Neuron (in vitro differentiated cells): Measurements from ENCODE around the gene SPRED1.
"Not testable (repeated sequence)": the region's sequence is repeated elsewhere in the genome, so short reads cannot be mapped to it uniquely, and the experiment has no call there.

Experiments used
- H2AFZ ChIP-seq: one replicate; pipeline ENCODE4 v1.6.1; 2013; ENCODE audit warnings: low read depth, mild to moderate bottlenecking, inconsistent platforms, low read length, moderate library complexity
- H3K27me3 ChIP-seq: one replicate; pipeline ENCODE4 v1.6.1; 2013; ENCODE audit warnings: low read length; ENCODE audit not compliant: insufficient read depth
- H3K36me3 ChIP-seq: one replicate; pipeline ENCODE4 v1.6.1; 2013; ENCODE audit warnings: low read length; ENCODE audit not compliant: insufficient read depth
- H3K4me1 ChIP-seq: one replicate; pipeline ENCODE4 v1.6.1; 2013; ENCODE audit warnings: low read length; ENCODE audit not compliant: insufficient read depth
- H3K4me3 ChIP-seq: 2 replicates; pipeline ENCODE4 v1.5.1; 2013; ENCODE audit warnings: mild to moderate bottlenecking, low read length, moderate library complexity
- H3K9me3 ChIP-seq: one replicate; pipeline ENCODE4 v1.6.1; 2013; ENCODE audit warnings: low read length

SPRED1 gene

DNA sequence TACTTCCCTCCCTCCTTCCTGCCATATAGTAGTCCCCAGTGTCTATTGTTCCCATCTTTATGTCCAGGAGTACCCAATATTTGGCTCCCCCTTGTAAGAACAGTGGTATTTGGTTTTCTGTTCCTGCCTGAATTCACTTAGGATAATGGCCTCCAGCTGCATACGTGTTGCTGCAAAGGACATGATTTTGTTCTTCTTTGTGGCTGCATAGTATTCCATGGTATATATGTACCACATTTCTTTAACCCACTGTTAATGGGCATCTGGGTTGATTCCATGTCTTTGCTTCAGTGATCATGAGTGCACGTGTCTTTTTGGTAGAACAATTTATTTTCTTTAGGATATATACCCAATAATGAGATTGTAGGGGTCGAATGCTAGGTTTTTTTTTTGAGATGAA lies 19.3 kb downstream of the SPRED1 start:
- Histone ChIP-seq H3K9me3 (no peaks in the 10 kb centered on the region), H2AFZ (no peak overlapping the region), H3K27me3 (no peaks in the 10 kb centered on the region), H3K36me3 (peaks cover 4% of the 10 kb centered on the region), H3K4me3 (no peak overlapping the region), H3K4me1 (no peaks in the 10 kb centered on the region)

GRCh38 chr15:38272431-38272830 lies 19.8 kb downstream of the SPRED1 start:
- H3K4me1 ChIP-seq, H3K9me3 ChIP-seq, H3K36me3 ChIP-seq, H3K27me3 ChIP-seq, H3K4me3 ChIP-seq, H2AFZ ChIP-seq: not testable (repeated sequence)

DNA sequence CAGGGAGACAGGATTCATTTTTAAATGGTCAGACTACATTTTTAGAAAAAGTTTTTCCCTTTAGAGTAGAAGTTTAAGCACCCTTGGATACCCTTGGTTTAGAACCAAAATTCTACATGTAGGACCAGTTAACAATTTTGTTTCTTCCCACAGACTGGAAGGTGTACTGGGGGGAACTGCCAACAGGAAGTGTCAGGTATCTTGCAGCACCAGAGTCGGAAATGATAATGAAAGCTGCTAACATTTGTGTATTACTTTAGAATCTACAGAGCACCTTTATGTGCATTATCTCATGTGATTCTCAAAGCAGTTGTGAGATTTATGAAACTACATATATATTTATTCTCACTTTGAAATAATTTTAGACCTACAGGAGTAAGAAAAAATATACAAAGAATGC lies 21.5 kb downstream of the SPRED1 start:
- no peak overlapping the region for H3K4me3 ChIP-seq
- H3K4me1 ChIP-seq: no peaks in the 10 kb centered on the region
- no peaks in the 10 kb centered on the region for H3K9me3 ChIP-seq
- H3K36me3 ChIP-seq: peaks cover 3% of the 10 kb centered on the region
- H2AFZ ChIP-seq: no peak overlapping the region
- H3K27me3 ChIP-seq: no peaks in the 10 kb centered on the region

DNA sequence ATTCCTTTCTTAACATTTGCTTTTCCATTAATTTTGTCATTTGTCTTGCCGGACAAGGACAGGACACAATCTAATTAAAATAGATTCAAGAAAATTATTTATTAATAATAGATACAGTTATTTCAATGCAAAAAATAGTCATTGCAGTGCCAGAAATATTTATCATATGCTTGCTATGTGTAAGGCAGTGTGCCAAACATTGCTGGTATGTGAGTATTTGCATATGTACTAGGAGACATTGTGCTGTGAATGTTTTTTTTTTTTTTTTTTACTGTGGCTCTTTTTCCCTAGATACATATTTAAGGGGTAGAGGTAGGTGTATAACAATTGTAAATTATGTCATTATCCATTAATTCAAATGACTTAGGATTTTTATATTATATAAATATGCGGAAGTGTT lies 23.3 kb downstream of the SPRED1 start:
- H3K36me3 ChIP-seq: no peaks in the 10 kb centered on the region

GRCh38 chr15:38277281-38277680 lies 24.6 kb downstream of the SPRED1 start:
- not testable (repeated sequence) for H2AFZ ChIP-seq, H3K9me3 ChIP-seq, H3K27me3 ChIP-seq, H3K4me1 ChIP-seq, H3K4me3 ChIP-seq, H3K36me3 ChIP-seq

More for the DNA sequence above, 23.3 kb downstream of the SPRED1 start:
- Histone ChIP-seq H3K9me3 (no peaks in the 10 kb centered on the region), H3K4me1 (no peaks in the 10 kb centered on the region), H3K4me3 (no peak overlapping the region), H2AFZ (no peak overlapping the region), H3K27me3 (no peaks in the 10 kb centered on the region)

DNA sequence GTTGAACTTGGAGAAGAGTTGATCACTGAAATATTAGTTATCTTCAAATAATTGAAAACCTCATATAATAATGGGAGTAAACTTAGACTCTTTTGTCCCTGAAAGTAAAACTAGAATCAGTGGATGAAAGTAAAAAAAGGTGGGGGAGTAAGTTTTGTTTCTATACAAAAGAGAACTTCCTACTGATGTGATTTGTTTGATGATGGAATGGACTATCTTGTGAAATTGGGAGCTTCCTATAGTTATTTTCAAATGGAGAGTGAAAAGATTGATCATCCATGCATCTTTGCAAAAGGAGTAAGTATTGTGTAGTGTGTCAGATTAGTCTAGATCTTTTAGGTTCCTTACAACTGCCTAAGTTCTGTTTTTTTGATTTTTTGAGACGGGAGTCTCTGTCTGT lies 28.4 kb downstream of the SPRED1 start:
- Histone ChIP-seq H2AFZ (no peak overlapping the region), H3K36me3 (no peaks in the 10 kb centered on the region), H3K4me3 (no peak overlapping the region)

GRCh38 chr15:38283010-38283409 lies 30.4 kb downstream of the SPRED1 start:
- Histone ChIP-seq H3K4me3 (no peak overlapping the region), H2AFZ (no peak overlapping the region), H3K27me3 (no peaks in the 10 kb centered on the region), H3K9me3 (no peaks in the 10 kb centered on the region), H3K4me1 (no peaks in the 10 kb centered on the region), H3K36me3 (no peaks in the 10 kb centered on the region)

More for the DNA sequence above, 28.4 kb downstream of the SPRED1 start:
- Histone ChIP-seq H3K9me3 (no peaks in the 10 kb centered on the region), H3K4me1 (no peaks in the 10 kb centered on the region), H3K27me3 (no peaks in the 10 kb centered on the region)

DNA sequence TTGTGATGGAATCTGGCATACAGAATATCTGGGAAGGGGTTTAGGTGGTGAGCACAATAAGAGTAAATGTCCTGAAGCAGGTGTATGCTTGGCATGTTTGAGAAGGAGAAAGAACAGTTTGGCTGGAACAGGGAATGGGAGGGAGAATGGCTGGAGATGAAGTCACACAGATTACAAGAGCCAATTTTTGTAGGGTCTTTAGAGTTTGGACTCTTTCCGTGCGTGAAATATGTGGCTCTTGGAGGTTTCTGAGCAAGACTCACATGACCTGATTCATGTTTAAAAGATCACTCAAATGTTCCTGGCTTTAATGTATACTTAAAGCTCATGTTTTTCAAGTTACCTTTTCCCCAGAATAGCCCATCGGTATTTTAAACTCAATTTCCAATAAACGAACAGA lies 32.8 kb downstream of the SPRED1 start:
- H3K4me1 ChIP-seq: no peaks in the 10 kb centered on the region
- no peak overlapping the region for H2AFZ ChIP-seq
- no peaks in the 10 kb centered on the region for H3K27me3 ChIP-seq
- H3K9me3 ChIP-seq: peaks cover 7% of the 10 kb centered on the region
- no peak overlapping the region for H3K4me3 ChIP-seq
- no peaks in the 10 kb centered on the region for H3K36me3 ChIP-seq

DNA sequence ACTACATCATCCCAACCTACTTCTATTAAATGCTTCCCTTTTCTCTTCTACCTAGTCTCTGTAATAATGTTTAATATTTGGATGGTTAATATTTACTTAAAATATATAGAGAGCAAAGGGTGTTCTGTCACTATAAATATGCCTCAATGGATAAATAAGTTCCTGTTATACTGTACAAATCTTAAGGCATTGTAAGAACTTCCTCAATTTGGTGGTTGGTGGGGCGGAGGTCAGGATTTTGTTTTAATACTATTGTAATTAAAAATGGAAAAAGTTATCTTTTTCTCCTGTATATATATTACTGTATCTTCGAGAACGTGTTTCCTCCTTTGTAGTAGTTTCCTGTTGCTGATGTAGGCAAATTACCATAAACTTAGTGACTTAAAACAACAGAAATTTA lies 41.5 kb downstream of the SPRED1 start:
- no peaks in the 10 kb centered on the region for H3K4me1 ChIP-seq
- H3K36me3 ChIP-seq: peaks cover 5% of the 10 kb centered on the region
- H3K4me3 ChIP-seq: no peak overlapping the region
- no peak overlapping the region for H2AFZ ChIP-seq
- H3K27me3 ChIP-seq: no peaks in the 10 kb centered on the region
- peaks cover 14% of the 10 kb centered on the region for H3K9me3 ChIP-seq

DNA sequence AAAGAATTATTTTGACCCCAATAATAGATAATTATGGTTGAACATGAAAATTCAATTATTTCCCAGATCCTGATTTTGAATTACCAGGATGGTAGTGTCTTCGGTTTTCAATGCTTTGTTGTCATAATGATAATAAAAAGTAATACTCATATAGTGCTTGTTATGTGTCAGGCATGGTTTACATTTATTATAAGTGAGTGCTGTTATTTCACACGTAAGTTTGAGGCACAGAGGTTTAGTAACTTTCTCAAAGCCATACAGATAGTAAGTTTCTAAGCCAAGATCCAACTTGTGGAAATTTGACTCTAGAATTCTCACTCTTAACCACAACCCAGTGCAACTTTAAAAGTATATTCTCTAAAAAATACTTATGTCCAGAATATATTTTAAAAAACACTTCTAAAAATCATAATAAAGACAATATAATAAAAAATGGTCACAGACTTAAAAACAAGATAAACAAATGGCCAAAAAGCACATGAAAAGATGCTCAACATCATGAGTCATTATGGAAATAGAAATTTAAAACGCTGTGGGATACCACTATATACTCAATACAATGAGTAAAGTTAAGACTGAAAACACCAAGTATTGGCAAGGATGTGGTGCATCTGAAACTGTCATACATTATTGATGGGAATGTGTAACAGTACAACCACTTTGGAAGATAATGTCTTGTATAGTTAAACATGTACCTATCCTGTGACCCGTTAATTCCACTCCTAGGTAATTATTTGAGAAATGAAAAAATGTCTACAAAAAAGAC lies 45.2 kb downstream of the SPRED1 start:
- H3K36me3 ChIP-seq: peaks cover 28% of the 10 kb centered on the region

DNA sequence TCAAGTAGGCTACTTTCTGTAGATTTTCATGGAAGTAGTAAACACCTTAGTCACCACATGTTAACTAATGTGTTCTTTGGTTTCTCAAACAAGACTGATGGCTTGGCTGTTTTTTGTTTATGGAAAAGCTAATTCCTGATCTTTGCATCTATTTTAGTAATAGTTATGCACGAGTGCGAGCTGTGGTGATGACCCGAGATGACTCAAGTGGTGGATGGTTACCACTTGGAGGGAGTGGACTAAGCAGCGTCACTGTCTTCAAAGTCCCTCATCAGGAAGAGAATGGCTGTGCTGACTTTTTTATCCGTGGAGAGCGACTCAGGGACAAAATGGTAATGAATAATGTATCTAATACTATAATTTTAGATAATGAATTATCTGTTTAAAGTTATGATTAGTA lies 46.6 kb downstream of the SPRED1 start:
- no peak overlapping the region for H2AFZ ChIP-seq
- no peaks in the 10 kb centered on the region for H3K27me3 ChIP-seq
- peaks cover 28% of the 10 kb centered on the region for H3K36me3 ChIP-seq
- no peak overlapping the region for H3K4me3 ChIP-seq
- H3K4me1 ChIP-seq: no peaks in the 10 kb centered on the region
- H3K9me3 ChIP-seq: no peaks in the 10 kb centered on the region

More for the DNA sequence above, 45.2 kb downstream of the SPRED1 start:
- Histone ChIP-seq H3K4me1 (no peaks in the 10 kb centered on the region), H3K27me3 (no peaks in the 10 kb centered on the region), H2AFZ (no peak overlapping the region), H3K4me3 (no peak overlapping the region), H3K9me3 (no peaks in the 10 kb centered on the region)

DNA sequence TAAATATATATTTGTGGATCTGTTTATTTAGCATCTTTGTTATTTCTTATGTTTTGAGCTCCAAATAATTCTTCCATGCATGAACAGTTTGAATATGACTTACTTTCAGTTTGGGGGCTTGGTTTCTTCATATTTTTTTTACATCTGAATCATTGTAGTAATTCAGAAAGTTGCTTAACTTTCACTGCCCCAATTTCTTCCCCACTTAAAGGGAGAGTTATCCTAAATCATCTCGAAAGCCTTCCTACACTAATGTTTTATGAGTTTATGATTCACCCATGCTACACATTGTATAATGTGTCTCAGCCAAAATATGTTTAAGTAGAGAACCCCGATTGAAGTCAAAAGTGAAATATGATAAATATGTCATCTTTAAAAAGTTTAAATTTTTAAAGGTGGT lies 47.8 kb downstream of the SPRED1 start:
- Histone ChIP-seq H3K27me3 (no peaks in the 10 kb centered on the region), H3K36me3 (peaks cover 26% of the 10 kb centered on the region), H3K4me3 (no peak overlapping the region), H3K4me1 (no peaks in the 10 kb centered on the region), H3K9me3 (no peaks in the 10 kb centered on the region), H2AFZ (no peak overlapping the region)

GRCh38 chr15:38304481-38304880 lies 51.8 kb downstream of the SPRED1 start:
- Histone ChIP-seq H3K36me3 (peaks cover 37% of the 10 kb centered on the region), H3K9me3 (no peaks in the 10 kb centered on the region), H3K27me3 (no peaks in the 10 kb centered on the region), H3K4me3 (no peak overlapping the region), H2AFZ (no peak overlapping the region), H3K4me1 (no peaks in the 10 kb centered on the region)

DNA sequence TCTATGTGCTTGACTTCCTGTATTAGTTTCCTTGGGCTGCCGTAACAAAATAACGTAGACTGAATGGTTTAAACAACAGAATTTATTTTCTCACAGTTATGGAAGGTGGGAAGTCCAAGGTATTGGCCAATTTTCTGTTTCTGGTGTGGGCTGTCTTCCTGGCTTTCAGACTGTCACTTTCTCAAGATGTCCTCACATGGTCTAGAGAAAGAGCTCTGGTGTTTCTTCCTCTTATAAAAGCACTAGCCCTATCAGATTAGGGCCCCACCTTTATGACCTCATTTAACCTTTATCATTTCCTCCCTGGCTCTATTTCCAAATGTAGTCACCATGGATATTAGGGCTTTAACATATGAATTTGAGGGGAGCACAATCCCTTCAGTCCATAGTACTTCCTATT lies 54.6 kb downstream of the SPRED1 start:
- Histone ChIP-seq H3K9me3 (no peaks in the 10 kb centered on the region), H2AFZ (no peak overlapping the region), H3K36me3 (peaks cover 27% of the 10 kb centered on the region), H3K27me3 (no peaks in the 10 kb centered on the region), H3K4me1 (no peaks in the 10 kb centered on the region), H3K4me3 (no peak overlapping the region)
